Activated CD8-positive, alpha-beta memory T cell treated with anti-CD3 and anti-CD28 coated beads, Interleukin-2, amount 50 U/mL, for 48 hours (primary cell): ENCODE results near the gene SMIM9.

Experiments used
- DNase-seq: peaks from one replicate; pipeline ENCODE4 v3.0.0-alpha.2; 2020

Gene SMIM9

DNA sequence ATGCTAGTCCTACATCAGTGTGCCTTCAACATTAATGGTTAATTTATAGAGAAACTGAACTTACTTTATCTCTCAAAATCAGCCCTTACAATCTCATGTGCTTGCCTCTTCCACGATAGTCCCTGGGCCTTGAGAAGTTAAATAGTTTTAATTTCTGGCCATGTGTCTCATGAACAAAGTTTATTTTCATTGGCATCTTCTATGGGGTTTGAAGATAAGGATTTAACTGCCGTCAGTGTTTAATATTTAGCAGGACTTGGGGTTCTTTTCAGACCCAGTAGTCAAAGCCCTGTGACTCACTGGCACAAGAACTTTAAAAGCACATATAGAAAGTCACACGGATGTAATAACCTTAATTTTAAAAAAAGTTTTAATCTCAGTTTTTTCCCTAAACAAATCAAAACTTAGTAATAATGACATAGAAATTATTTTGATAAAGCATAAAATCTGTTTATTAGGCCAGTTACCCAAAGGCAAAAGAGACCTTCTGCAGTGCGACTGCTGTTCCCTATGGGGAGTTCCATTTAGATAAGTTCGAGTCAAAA lies 19.1 kb downstream of the SMIM9 start:
- no peak for DNase-seq

DNA sequence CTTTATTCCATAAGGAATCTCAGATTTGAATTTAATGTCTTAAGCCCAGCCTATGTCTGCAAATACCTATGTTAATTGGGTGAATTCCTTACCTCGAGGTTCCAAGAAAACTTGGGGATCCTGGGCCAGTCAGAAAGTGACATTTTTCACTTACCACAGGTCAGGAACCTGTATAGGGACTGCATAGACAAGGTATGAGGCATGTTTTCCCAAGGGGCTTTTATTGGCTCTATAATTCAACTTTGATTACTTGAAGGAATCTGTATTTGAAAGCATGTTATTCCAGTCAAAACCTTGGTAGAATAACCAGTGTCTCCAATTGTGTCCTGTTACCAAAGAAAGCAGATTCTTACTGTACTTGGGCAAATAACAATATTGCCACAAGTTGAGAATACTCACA lies 20.7 kb downstream of the SMIM9 start:
- no peak for DNase-seq

DNA sequence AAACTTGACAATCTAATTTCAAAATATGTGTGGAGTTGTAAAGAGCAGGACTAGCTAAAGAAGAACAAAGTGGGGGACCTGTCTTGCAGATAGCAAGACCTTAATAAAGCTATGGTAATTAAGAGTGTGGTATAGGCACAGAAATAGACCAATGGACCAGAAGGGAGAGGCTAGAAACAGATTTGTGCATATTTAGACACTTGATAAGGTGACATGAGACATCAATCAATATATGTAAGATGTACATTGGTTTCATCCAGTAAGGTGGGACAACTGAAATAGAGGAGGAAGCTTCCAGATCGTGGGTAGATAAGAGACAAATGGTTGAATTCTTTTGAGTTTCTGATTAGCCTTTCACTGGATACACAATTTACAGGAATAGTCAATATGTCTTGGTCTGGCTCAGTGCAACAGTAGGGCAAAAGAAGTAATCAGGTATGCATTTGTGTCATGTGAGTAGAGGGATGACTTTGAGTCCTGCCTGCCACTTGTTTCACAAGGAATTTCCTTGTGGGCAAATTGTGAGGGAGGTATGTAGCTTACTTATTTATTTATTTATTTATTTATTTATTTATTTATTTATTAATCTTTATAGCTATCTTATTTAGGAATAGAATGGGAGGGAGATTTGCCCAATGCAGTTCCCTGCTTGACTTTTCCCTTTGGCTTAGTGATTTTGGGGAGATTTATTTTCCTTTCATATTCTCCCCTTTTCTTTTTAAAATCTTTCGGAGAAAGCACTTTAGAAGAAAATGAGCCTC lies 21.9 kb downstream of the SMIM9 start:
- no peak for DNase-seq

DNA sequence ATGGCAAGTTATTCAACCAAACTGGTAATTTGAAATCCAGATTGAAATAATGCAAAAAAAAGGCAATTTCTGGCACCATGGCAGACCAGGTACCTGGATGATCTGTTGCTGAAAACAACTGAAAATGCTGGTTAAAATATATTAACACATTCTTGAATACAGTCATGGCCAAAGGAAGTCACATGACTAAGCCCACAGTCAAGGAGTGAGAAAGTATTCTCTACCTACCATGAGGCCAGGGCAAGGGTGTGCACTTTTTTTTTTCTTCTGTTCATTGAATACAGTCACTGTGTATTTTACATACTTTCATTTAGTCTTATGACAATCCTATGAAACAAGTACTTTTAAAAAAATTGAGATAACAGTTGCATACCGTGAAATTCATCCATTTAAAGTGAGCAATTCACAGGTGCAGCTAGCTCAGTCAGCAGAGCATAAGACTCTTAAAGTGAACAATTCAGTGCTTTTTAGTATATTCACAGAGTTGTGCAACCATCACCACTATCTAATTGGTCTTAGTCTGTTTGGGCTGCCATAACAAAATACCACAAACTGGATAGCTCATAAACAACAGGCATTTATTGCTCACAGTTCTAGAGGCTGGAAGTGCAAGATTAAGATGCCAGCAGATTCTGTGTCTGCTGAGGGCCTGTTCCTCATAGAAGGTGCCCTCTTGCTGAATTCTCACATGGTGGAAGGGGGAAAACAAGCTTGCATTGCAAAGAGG lies 24.4 kb downstream of the SMIM9 start:
- no peak for DNase-seq

DNA sequence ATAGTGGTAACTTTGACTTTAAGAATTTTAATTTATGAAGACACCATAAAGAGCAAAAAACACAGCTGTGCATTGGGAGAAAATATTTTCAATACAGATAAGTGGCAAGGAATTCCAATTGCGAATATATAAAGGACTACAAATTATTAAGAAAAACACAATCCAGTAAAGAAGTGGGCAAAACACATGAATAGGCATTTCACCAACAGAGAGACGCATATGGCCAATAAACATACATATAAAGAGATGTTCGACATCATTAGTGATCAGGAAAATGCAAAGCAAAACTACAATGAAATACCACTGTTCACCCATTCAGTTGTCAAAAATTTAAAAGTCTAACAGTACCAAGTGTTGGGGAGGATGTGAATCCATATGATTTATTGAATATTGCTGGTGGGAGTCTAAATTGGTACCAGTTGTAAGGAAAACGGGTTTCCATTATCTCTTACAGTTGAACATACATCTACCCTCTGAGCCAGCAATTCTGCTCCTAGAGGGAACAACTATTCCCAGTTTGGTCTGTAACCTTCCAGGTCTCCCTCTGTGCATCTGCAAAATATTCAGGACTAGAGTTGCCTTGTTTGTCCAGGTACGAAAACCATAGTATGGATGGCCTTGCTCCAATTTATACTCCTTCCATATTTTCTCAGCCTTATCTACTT lies 27.5 kb downstream of the SMIM9 start:
- no peak for DNase-seq

DNA sequence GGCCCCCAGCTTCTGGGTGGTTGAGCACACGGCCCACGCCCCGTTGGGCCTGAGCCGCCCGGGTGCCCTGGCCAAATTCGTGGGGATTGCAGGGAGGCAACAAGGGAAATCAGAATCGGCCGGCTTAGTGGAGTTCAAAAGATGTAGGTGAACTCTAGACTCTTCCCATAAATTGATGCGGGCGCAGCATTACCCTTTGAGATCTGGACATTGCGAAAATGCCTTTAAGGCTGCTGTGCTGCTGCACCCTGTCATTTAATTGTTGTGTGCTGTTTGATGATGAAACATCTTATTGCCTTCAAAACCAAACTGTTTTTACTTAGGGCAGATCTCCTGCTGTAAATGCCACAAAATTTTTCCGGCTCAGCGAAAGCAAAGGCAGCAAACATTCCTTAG lies 28.8 kb downstream of the SMIM9 start:
- no peak for DNase-seq

DNA sequence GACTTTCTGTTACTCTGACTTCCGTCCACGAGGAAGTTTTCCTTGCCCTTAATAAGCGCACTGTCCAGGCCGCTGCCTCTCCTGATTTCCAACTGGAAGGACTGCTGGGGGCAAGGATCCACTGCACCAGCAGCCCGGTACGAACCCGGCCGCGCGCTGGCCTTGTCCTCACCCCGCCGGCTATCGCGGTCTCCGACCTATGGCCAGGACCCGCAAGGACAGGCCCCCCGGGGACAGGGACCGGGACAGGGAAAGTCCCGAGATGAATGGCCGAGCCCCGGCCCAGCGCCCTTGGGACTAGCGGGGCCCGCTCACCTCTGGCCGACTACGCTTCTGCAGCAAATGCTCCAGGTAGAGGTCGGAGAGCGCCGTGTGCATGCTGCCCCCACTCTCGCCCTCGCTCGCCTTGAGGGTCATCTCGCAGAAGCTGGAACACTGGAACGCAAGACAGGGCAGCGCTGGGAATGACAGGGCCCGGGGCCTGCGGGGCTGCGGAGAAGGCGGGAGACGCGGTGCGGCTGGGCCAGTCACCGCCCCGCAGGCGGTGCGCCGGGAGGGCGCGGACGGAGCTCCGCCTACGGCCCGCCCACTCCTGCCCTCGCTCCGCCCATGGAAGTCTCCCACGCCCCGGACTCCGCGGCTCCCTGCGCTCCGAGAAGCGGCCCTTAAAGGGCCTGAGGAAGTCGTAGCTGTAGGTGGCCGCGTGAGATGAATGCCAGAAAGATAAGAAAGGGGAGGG lies 29.3 kb downstream of the SMIM9 start, which contains the start of gene MPP1:
Gene MPP1 (minus strand): TSS at position 529 of the 739 bp plus-strand sequence. CDS start 112 bp downstream, at position 417.
- peak; percentile 83 for DNase-seq

DNA sequence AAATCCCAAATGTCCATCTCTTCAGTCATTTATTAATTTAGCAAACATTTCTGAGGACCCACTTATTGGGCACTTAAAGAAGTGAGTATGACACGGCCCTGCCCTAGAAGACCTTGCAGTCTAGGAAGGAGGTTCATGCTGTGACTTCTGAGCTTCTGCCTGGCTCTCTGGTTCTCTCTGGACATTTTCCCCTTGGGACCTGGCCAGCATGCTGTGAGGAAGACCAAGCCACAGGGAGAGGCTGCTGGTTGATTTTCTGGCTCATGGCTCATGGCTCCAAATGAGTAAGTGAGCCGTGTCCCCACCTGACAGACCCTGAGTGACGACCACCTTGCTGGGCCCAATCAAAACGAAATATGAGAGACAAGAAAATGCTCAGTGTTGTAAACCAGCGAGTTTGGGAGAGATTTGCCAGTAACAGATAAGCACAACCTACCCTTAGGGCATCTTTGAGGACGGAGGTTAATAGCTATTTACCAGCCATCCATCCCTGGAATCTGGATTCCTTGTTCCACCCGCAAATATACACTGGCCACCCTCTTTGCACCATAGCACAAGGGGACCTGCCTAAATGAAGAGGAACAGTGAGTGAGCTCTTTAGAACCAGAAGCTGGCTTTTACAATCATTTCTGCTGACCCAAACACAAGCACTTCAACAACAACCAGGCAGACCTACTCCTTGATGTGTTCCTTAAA lies 30.1 kb downstream of the SMIM9 start:
- DNase-seq: no peak

DNA sequence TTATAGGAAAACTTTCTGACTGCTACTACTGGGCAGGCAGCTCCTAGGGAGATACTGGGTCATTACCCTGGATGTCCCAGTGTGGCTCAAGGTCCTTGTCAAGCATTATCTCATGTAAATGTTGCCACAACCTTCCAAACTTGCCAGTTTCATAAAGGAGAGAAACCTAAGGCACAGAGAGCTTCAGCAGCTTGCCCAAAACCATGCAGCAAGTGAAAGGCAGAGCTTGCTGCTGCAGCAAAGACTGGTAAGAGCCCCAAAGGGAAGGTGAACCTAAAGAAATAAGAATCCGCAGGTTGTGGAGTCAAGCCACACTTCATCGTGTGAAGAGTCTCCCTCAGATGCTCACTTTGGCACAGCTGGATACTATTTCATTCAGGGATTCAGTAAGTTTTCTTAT lies 31.5 kb downstream of the SMIM9 start:
- DNase-seq: no peak

DNA sequence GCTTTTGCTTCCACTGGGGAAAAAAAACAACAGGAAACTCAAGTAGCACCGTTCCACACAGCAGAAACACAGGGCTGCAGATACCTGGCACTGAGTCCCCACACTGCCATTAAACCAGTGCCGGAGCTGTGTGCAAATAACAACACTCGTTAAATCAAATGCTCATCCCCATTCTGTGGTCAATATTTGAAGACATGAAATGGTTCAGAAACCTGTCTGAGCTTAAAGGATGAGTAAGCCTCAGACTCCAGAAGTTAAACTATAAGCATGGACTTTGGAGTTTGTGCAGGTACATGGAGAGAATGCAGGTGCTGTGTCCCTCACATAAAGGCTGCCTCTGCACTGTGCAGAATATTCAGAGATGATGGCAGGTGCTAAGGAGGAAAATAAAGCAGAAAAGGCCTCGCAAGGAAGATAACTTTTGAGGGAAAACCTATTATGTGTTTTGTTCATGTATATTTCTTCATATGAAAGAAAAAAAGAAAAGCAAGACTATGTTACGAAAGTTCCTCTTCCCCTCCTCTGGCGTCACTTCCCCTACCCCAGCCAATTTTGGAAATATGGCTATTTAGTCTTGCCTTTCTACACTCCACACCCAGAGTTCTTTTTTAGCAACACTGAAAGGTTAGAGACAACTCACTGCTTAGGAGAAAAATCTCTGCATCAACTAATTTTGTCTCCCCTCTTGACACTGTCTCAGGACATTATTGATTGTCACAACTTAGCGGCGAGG lies 33.8 kb downstream of the SMIM9 start:
- no peak for DNase-seq

DNA sequence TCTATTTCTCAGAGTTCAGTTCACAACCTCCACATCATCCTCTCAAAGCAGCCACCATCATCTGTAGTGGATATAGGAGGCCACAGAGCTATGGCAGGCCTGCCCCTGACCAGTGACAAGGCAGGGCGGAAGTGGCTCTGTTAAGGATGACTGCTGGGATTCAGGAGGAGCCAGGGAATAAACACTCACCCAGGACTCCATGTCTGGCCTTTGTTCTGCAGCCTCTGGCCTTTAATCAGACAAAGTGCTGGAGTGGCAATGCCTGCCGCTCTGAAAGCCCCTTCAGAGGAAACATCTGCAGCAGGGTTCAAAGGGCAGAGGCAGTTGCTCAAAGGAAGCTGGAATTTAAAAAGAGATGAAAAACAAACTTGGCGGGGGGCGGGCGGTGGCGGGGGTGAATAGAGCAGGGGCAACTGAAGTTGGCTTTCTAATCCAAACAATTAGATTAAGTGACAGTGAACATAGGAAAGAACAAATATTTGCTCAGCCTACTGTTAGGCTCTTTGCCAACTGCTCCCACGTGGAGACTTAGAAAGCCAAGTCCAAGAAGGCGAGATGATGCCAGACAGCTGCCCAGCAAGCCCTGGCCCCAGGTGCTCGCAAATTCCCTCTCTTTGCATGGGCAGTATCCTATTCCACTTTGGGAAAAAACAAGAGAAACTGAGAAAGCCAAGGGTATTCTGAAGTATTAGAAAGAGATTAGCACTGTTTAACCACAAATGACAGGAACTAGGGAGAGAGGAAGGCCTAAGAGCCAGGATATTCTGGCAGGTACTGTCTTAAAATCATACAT lies 34.7 kb downstream of the SMIM9 start:
- DNase-seq: no peak

DNA sequence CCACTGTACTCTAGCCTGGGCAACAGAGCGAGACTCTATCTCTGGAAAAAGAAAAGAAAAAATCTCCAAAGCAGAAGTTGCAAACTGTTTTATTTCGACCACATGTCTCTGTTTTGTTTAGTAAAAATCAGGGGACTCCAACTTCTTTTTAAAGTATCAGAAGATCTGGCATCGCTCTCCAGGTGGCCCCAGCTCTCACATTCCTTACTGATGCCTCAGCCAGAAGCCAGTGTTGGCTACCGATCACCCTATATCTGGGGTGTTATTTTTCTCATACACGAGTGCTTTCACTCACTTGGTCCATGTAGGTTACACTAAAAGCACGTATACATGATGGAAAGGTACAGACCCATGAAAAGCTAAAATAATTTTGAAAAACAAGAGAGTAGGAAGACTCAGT lies 37.5 kb downstream of the SMIM9 start:
- no peak for DNase-seq

DNA sequence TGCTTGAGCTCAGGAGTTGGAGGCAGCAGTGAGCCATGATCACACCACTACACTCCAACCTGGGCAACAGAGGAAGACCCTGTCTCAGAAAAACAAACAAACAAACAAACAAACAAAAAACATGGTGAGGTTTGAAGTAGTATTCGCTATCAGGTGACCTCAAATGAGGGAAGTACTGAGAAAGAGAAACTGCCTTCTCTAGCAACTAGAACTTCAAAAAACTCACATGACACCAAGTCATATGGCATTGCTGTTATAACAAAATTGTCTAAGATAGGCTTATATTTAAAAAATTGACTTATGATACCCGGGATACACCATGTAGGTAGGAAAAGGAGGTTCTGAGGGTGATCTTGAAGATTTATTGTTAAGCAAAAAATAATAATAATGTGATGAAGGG lies 39.4 kb downstream of the SMIM9 start:
- no peak for DNase-seq

DNA sequence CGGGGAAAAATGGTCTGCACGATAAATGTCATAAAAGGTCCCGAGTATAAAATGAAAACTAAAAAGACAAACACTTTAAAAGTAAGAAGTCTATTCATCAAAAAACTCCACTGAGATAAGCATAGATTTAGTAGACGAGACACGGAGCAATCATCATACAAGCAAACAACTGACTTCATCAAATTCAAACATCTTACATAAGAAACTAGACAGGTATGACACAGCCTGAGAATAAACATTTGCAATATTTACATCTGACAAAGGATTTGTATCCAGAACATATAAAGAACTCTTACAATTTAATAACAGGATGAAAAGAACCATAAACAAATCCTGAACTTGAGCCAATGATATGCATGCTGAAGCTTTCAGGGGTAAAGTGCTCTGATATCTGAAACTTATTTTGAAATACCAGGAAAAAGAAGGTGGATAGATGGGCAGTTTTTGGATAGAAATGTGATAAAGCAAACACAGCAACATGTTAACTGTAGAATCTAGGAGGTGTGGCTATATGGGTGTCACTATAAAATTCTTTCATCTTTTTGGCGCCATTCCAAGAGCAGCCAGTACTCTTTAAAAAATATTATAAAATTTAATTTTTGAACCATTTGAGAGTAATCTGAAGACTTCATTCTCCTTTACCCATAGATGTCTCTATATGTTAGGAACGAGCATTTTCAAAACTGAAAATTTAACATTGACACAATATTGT lies 41.2 kb downstream of the SMIM9 start:
- DNase-seq: no peak

DNA sequence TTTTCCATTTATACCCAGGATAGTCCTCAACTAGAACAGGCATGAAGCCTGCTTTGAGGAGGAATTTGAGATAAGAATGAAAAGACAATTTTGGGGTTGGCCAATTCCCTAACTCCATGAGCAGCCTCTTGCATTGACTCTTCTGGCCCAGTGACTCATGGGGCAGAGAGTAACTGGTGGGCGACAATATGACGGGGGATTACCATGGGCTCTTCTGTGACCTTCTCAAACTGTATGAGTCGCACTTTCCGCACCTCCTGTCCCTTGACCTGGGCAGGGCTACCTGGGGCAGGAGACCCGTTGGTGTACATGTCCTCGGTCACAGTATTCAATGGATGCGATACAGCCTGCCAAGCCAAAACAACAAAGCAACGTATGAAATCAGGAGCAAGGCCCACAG lies 42.5 kb downstream of the SMIM9 start:
- DNase-seq: no peak

DNA sequence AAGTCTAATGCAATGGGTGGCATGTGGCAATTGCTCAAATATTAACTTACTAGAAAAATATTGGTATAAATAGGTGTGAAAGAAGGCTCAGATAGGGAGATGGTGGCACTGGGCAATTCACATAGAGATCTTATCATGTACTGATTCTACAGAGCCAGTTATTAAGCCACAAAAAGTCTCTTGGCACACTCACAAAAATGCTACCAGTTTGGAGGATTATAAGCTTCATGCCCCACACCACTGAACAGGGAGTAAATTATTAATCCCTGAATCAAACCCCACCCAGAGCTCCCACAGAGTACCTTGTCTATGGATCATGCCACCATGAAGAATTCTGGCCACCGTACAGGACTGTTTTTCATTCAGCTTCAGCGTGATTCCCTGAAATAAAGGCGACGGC lies 43.0 kb downstream of the SMIM9 start:
- DNase-seq: no peak

DNA sequence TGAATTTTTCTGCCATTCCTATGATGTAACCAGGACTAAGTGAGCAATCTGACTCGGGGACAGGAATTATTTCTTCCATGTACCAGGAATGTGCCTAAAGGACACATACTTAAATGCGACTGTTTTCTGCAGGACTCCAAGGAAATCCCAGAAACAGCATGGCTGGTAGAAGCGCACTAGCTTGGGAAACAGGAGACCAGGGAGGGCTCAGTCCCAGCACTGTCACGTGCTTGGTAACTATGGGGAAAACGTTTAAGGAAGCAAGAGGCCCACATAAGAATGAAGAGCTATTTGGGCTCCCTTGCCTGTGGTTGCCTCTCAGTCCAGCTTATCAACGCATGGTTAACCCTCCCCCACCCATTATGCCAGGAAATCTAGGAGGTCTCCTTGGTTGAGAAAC lies 48.7 kb downstream of the SMIM9 start:
- no peak for DNase-seq

DNA sequence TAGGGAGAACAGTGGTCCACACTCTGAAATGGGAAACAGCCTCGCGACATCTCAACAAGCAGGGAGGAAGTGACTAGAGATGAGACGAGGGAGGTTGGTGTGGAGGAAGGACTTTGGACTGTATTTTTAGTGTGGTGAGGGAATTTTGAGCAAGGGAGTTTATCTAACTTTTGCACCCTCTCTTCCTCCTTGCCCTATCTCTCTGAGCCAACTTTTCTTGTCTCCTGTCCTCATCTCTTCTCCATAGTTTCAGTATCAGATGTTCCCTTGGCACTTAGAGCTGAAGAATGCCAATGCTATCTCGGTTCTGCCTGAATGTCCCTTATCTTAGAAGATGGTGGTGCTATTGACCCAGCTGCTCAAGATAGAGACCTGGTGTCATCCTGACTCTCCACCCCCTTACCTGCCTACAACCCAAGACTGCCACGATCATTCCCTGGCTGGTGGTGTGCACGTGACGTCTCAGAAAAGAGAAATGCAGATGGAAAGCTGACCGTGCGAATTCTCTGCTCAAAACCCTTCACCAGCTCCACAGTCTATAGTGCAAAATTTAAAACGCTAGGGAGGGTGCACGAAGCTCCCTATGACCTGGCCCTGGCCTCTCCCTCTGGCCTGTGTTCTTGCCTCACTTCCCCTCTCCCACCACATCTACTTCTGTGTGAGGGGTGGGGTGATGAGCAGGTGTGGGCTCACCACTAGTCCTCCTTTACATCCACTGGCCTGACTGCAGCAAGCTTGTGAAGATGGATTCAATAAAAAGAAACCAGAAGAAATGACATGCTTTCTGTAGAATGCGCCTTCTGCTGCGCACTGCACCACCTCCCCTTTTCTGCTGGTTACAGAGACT lies 50.1 kb downstream of the SMIM9 start:
- no peak for DNase-seq

DNA sequence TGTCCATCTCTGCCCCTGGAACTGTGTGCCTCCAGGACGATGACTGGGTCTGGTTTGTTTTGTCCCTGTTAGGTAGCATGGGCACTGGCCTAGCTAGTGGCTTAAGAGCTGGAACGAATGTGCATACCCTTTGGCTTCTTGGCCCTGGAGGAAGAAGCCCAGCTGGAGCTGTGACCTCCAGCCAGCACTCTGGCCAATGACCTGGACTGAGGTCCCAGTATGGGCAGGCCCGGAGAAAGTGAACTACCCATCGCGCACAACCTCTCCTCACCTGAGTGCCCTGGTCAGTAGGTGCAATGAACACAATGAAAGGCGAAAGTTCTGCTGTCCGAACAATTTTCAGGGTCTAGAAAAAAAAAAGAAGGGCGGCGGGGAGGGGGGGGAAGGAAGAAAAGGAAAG lies 53.5 kb downstream of the SMIM9 start:
- DNase-seq: no peak
